Epithelial cell of proximal tubule (primary cell): Measurements from ENCODE around the gene MARK3. TPM values are rescaled to one million over a fixed set of nuclear protein-coding genes. Genes with fewer than 3 reads are reported as not detected.

Experiments
- DNase-seq: peaks from one replicate; pipeline ENCODE4 v3.0.0-alpha.2; 2011; ENCODE audit warnings: low read depth
- H3K4me3 ChIP-seq: 2 replicates; pipeline ENCODE4 v1.5.1; 2011; ENCODE audit warnings: low read depth, mild to moderate bottlenecking, low read length
- CTCF ChIP-seq: conservative IDR thresholded peaks from 2 replicates; pipeline ENCODE4 v1.5.1; 2012; ENCODE audit warnings: low read depth, mild to moderate bottlenecking, low read length
- total RNA-seq: library from RNA; depleted of rRNA; stranded (reverse); fragments of >200 nt; gene quantifications from 2 replicates; pipeline ENCODE4 v1.2.3, GENCODE V29; 2015

MARK3 gene
- total RNA-seq, 1 donor from 2014 or later, result 47.5 TPM

DNA sequence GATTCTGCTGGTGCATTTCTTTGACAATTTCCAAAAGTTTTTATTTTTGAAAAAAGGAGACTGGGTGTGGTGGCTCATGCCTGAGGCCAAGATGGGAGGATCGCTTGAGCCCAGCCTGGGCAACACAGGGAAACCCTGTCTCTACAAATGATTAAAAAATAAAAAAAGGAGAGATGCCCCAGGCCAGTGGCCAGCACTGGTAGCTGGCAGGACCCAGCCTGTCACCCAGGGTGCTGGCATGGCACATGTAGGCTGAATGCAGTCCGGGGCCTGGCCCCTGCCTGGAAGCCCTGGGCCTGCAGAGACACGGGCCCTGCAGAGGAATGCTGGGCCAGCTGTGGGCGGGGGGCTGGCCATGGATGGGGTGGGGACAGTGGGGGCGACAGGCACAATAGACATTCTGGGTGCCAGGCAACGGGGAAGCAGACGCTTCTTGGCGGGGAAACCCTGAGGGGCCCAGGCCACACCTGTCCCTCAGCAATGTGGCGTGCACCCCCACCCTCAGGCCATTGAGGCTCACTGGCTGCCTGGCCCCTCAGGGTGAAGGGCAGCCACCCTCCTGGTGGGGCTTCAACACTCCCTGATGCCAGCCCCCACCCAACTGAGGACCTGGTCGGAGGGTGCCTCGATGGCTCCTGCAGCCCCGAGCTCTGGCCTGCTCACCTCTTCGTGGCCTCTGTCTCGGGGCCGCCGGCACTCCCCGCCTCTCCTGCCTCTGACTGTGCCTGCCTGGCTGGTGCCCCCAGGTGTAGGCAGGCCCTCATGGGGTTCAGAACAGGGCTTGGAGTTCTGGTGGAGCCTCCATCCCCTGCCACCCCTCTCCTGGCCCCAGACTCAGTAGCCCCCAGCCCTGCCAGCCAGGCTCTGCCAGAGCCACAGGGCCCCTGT, 155.8 kb downstream of the MARK3 start:
- DNase-seq, result no peak
- no peak overlapping the region for H3K4me3 ChIP-seq
- TF ChIP-seq CTCF, result no peak

GRCh38 chr14:103541709-103542604, 156.7 kb downstream of the MARK3 start:
- peak; percentile 10 for TF ChIP-seq CTCF
- H3K4me3 ChIP-seq, result no peak overlapping the region

DNA sequence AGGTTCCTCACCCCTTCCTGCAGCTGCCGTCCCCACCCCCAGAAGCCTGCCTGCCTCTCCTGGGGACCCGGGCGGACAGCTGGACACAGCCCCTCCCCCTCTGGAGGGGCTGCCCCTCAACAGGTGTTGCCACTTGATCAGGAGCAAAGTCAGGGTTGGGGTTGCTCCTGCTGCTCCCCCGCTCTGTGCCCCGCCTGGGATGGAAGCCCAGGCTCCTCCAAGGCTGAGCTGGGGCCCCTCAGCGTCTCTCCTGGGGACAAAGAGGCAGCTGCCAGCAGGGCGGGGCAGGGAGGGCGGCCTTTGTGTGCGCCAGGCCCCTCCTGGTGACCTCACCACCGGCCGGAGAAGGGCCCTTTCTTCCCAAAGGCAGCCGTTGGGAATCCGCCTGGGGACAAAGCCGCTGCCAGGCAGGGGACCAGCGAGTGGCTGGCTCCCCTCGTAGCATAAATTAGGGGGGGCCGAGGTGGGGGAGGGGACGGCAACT, 157.4 kb downstream of the MARK3 start:
- no peak for DNase-seq
- no peak for TF ChIP-seq CTCF
- H3K4me3 ChIP-seq, result no peak overlapping the region

More at GRCh38 chr14:103541709-103542604, 156.7 kb downstream of the MARK3 start:
- no peak for DNase-seq

- DNase-seq, result no peak
- no peak for TF ChIP-seq CTCF
- no peak overlapping the region for H3K4me3 ChIP-seq
Observed at GRCh38 chr14:103543140-103543539, 157.9 kb downstream of the MARK3 start.

DNA sequence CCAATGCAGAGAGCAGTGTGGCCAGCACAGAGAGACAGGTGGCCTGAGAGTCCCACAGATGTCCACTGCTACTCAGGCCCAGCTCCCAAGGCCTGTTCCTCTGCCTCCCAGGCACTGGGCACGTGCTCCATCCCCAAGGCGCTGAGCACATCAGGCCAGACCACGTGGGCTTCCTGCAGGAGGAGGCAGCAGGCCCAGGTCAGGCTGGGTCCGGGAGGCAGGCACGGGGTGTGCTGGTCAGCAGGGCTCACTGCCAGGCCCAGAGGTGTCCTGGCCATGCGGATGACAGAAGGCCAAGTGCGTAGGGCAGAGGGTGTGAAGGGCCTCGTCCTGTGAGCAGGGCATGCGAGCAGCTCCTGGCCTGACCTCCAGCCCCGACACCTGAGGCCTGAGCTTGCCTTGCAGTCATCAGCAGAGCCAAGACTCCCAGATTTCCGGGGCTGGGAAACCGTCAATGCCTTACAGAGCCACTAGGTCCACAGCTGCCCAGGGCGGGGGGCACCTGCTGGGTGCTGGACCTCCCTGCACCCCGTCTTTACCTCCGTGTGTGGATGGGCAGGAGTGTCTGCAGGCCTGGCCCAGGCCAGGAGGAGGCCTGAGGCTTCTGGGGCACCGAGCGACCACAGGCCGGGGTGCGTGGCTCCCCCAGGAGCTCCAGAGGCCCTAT, 158.6 kb downstream of the MARK3 start:
- no peak for DNase-seq
- H3K4me3 ChIP-seq, result no peak overlapping the region
- TF ChIP-seq CTCF, result no peak

DNA sequence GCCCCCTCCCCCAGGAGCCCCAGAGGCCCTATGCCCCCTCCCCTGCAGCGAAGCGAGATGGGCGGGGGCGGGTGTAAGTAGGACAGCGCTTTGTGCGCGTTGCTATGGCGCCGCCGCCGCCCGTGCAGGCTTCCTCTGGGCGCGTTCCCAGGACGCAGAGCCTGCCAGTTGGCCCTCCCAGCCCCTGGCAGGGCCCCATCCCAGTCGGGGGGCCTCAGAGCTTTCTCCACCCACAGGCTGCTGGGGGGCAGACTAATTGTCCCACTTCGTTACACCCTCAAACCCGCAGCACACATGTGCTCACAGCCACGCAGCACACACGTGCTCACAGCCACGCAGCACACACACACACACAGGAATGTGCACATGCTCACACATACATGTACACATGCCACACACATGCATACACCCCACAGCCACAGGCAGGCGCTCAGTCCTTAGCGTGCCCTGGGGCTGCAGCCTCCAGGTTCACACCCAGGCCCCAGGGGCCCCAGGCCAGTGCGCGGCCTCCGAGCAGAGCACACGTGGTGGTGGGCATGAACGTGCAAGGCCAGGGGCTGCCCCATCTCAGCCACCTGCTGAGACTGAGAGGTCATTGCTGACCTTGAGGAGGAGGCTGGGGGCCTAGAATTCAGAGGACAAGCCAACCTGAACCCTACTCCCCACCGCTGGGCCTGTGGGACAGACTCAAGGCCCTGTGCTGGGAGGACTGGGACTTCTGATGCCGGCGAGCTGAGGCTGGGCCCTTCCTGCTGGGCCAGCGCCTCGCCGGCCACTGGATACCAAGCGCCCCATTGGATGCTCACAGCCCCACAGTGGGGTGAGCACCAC, 159.4 kb downstream of the MARK3 start:
- H3K4me3 ChIP-seq, result no peak overlapping the region
- DNase-seq, result no peak
- TF ChIP-seq CTCF, result no peak
